ENCODE results near the gene KAZN.

The KAZN gene

GRCh38 chr1:14778541-14778897 lies 180.0 kb downstream of the KAZN start:
- FAIRE-seq, result no peak

DNA sequence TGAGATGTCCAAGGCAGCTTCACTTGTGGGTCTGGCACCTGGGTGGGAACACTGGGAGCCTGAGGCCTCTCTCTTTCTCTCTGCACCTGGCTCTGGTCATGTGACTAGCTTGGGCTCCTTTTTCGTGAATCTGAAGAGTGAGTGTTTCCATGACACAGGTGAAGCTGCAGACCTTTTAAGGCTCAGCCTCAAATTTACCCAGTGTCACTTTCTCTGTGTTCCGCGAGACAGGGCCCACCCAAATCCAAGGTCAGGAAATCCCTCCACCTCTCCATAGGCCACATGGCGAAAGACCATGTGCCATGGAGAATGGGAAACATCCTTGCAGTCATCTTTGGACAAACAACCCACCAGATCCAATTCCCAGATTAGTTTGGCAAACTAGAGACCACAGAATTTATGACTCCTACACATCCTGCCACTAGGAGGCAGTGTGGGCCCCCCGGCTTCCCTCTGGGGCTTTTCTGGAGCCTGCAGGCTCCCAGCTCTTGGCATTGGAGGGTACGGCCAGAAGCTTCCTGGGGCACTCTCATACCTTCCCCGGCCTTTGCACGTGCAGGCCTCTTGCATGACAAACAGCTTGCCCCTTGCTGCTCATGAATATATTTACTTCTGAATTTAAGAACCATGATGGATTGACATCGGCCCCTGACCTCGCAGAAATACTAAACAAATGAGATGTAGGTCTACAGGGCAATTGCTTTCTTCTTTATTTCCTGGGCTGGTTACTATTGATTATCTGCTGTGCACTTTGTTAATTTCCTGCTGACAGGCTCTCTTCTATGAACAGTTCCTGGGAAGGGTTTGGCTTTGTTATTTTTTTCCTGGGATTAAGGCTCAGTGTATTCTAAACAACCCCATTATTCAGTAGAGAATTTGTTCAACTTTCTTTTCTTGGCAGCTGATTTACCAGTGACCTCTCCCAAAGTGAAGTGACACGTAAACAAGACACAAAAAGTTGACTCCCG lies 180.7 kb downstream of the KAZN start:
- no peak for FAIRE-seq

- FAIRE-seq, result no peak
These were observed 181.8 kb downstream of the KAZN start for GRCh38 chr1:14780271-14780670.

GRCh38 chr1:14781811-14782210 lies 183.3 kb downstream of the KAZN start:
- FAIRE-seq, result no peak

- FAIRE-seq, result no peak
These were observed 184.5 kb downstream of the KAZN start for GRCh38 chr1:14782741-14783591.

- FAIRE-seq, result no peak
These were observed 185.1 kb downstream of the KAZN start for GRCh38 chr1:14783592-14783886.

DNA sequence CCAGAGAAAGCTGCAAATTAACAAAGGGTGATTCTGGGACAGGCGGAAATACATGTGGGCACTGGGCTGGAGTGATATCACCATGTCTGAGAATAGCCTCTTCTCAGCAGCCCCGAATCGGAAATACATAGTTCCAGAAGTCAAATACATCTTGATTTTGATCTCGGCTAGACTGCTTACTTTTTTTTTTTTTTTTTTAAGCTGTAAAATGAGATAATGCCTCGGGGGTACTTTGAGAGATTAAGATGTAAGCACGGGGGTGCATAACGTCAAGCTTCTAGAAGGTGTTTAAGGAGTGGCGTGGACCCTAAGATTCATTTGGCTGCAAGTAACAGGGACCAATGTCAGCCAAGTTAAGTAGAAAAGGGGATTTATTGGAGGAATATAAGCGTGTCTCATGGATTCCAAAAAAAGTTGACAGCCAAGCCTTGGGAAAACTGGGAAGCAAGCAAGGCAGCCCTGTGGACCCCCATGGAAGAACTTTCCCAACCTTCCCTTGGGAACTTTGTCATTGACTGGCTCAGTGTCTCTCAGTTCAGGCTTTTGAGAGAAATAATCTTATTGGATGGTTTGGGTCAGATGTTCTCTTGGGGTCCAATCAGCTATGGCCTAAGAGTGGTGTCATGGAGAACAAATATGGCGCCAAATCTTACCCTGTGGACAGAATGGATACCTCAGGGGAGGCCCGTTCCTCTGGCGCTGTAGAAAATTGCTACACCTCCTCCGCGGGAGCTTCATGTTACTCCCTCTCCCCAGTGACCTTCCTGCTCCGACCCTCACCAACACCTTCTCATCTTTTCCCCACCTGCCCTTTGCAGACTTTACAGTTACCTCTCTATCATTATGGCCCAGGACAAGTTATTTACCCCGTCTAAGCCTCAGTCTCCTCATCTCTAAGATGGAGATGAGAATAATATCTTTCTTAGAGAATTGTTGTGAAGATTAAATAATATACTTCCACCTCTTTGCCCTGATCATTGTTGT lies 186.6 kb downstream of the KAZN start:
- FAIRE-seq, result no peak

GRCh38 chr1:14786109-14786675 lies 187.7 kb downstream of the KAZN start:
- no peak for FAIRE-seq

GRCh38 chr1:14786681-14787080 lies 188.2 kb downstream of the KAZN start:
- no peak for FAIRE-seq

DNA sequence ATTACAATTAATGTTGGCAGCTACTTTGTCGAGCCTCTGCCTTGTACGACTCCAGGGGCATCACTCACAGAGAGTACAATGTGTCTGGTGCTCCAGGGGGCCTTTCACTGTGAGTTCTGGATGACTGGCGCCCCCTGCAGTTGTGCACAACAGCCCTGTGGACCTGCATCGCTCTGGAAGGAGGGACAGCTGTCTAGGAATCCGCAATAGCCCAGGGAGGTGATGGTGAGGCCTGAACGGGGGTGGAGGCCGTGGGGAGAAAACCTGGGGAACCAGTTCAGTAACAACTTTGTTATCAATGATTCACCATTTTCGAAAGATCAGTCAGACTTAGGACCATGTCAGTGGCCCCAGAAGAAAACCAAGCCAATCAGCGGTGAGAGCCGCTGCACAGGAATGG lies 189.1 kb downstream of the KAZN start:
- no peak for FAIRE-seq

- FAIRE-seq, result no peak
These were observed 189.6 kb downstream of the KAZN start for GRCh38 chr1:14788080-14788479.

- FAIRE-seq, result no peak
These were observed 192.5 kb downstream of the KAZN start for GRCh38 chr1:14790982-14791381.

- no peak for FAIRE-seq
These were observed 193.2 kb downstream of the KAZN start for GRCh38 chr1:14791654-14792053.

- FAIRE-seq, result no peak
These were observed 195.8 kb downstream of the KAZN start for GRCh38 chr1:14794136-14794768.

DNA sequence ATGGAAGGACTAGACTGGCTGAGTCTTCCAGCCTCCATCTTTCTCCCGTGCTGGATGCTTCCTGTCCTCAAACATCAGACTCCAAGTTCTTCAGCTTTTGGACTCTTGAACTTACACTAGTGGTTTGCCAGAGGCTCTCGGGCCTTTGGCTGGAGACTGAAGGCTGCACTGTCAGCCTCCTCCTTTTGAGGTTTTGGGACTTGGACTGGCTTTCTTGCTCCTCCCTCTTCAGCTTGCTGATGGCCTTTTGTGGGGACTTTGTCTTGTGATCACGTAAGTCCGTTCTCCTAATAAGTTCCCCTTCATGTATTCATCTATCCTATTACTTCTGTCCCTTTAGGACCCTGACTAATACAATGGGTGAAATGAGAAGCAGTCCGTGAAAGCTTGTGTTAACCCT lies 196.4 kb downstream of the KAZN start:
- FAIRE-seq, result no peak

DNA sequence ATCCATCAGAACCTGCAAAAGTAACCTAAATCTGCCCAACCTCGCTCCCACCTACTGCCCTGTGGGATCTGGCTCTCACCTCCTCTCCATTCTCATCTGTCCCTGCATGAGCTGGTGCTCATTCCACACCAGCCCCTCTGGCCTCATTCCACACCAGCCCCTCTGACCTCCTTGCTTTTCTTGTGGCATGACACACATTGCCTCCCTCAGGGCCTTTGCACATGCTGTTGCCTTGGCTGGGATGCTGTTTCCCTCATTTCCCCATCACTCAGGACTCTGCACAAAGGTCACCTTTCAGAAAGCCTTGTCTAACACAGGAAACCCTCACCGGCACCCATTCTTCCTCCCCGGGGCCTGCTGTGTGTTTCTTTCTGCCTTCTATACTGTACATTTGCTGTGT lies 197.1 kb downstream of the KAZN start:
- FAIRE-seq, result no peak

- no peak for FAIRE-seq
These were observed 201.5 kb downstream of the KAZN start for GRCh38 chr1:14800014-14800413.

DNA sequence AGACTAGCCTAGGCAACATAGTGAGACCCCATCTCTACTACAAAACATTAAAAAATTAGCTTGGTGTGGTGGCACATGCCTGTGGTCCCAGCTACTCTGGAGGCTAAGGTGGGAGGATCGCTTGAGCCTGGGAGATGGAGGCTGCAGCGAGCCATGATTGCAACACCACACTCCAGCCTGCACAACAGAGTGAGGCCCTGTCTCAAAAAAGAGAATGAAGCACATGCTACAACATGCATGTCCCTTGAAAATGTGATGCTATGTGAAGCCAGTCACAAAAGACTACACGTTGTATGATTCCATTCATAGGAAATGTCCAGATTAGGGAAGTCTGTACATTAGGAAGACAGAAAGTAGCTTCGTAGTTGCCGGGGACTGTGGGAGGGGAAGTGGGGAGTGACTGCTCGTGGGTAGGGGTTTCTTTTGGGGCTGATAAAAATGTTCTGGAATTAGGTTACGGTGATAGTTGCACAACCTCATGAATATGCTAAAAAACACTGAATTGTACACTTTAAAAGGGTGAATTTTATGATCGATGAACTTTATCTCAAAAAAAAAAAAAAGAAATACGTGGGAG lies 202.1 kb downstream of the KAZN start:
- no peak for FAIRE-seq

- FAIRE-seq, result no peak
These were observed 204.7 kb downstream of the KAZN start for GRCh38 chr1:14803002-14803789.

DNA sequence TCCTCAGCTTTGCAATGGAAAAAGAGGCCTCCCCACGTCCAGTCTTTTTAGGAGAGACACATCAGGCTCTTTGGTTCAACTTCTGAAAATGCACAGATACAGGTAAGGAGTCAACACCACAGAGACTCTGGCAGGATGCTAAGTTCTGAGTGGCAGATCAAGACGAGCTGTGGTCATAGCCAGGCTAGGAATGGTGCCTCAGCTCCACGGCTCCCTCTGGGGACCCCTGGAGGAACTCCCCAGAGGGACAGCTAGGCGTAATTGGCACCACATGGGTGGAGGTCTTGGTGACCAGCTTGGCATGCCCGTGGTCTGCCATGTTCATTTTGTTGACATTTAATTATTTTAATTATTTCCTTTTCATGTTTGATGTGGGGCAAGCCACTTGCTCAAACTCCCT lies 206.1 kb downstream of the KAZN start:
- FAIRE-seq, result no peak

- FAIRE-seq, result no peak
These were observed 208.3 kb downstream of the KAZN start for GRCh38 chr1:14806772-14807171.
